ENCODE results near the gene PTPN11. TPM values are rescaled to one million over a fixed set of nuclear protein-coding genes. Genes with fewer than 3 reads are reported as not detected.
"Not testable (repeated sequence)": the region's sequence is repeated elsewhere in the genome, so short reads cannot be mapped to it uniquely, and the experiment has no call there.

PTPN11 gene
- polyA plus RNA-seq, 1 experiment = 46.1 TPM

DNA sequence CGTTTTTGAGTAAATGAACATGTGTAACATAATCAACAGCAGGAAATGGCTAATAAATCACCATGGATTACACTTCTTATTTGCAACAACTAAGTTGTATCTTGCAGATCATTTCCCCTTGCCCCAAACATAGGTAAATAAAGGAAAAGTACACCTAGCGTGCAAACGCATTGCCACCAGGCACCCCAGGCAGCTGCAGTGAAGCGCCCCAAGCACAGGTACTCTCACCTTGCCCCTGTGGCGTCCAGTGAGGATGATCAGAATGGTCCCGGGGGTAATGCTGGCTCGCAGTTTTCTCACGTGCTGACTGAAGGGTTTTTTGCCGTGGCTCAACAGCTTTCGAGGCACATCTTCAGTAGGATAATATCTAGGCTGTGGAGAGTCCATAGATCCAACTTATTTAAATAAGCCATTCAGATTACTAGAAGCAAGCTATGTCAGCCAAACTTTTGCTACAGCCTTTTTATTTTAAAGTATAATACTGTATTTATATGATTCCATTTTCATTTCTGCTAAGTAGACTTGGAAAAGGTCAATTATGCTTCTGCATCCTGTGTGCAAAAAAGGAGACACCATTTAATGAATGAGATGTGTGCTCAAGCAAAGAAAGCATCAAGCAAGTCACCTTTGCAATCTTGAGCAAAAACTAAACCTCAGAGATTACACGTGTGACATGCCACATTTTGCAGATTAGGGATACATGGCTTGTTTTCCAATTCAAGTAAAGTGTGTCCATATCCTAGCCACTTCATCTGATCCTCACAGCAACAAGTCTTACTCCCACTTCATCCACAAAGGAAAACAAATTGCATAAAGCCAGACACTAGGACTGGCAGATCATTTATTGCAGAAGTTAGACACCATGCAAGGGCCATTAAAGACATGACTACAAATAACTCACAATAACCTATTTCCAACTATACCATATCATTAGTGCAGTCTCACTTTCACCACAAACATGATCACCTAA, 11.9 kb upstream of the PTPN11 start:
- TF ChIP-seq, protein P1, sequence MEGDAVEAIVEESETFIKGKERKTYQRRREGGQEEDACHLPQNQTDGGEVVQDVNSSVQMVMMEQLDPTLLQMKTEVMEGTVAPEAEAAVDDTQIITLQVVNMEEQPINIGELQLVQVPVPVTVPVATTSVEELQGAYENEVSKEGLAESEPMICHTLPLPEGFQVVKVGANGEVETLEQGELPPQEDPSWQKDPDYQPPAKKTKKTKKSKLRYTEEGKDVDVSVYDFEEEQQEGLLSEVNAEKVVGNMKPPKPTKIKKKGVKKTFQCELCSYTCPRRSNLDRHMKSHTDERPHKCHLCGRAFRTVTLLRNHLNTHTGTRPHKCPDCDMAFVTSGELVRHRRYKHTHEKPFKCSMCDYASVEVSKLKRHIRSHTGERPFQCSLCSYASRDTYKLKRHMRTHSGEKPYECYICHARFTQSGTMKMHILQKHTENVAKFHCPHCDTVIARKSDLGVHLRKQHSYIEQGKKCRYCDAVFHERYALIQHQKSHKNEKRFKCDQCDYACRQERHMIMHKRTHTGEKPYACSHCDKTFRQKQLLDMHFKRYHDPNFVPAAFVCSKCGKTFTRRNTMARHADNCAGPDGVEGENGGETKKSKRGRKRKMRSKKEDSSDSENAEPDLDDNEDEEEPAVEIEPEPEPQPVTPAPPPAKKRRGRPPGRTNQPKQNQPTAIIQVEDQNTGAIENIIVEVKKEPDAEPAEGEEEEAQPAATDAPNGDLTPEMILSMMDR (IDR thresholded peaks at IDR 0.05; ENCODE audit: insufficient read depth, low read depth, low read length) = no peak
- H3K36me3 ChIP-seq (ENCODE audit: control insufficient read depth, insufficient read depth, low read length) = peaks cover 17% of the 10 kb centered on the region
- POLR2A ChIA-PET = no interaction called here
- CTCF ChIA-PET = interaction anchor here (1.5 to 1.7 kb wide), 2 partner anchors 20 to 209 kb away, joined by 5 read pairs; no protein-coding TSS in a partner anchor
- no peaks in the 10 kb centered on the region for H3K27me3 ChIP-seq (ENCODE audit: control insufficient read depth, insufficient read depth, low read length)
- no peak for DNase-seq (ENCODE audit: low read depth)
- H3K4me3 ChIP-seq (ENCODE audit: low read depth, low read length) = no peak overlapping the region

DNA sequence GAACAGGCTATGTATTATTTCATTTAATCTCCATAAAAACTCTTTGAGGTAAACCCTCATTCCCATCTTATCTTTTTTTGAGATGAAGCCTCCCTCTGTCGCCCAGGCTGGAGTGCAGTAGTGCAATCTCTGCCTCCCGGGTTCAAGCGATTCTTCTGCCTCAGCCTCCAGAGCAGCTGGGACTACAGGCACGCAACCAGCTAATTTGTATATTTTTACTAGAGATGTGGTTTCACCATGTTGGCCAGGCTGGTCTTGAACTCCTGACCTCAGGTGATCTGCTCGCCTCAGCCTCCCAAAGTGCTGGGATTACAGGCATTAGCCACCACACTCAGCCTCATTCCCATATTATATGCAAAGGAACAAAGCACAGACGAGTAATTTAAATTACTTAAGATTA, 11.1 kb upstream of the PTPN11 start:
- not testable (repeated sequence) for DNase-seq (ENCODE audit: low read depth)
- H3K36me3 ChIP-seq (ENCODE audit: control insufficient read depth, insufficient read depth, low read length) = peaks cover 17% of the 10 kb centered on the region

DNA sequence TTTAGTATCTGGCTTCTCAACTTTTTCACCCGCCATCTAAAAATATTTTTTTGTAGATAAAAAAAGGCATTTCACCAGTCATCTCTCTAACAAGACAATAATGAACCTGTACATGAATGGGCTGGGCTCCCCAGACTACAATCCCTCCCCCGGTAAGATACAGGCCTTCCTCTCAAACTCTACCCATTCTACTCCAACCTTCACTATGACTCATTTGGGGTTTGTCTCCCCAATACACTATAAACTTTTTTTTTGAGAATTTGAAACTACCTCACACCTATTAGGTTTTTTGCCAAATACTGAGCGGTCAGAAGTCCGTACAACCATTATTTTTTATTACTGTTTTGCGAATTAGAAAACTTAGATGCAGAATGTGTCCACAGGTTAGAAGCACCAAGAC, 10.1 kb upstream of the PTPN11 start:
- DNase-seq (ENCODE audit: low read depth) = no peak
- CTCF ChIA-PET = no interaction called here
- TF ChIP-seq, protein P1 (IDR thresholded peaks at IDR 0.05; ENCODE audit: insufficient read depth, low read depth, low read length) = no peak
- POLR2A ChIA-PET = no interaction called here
- peaks cover 17% of the 10 kb centered on the region for H3K36me3 ChIP-seq (ENCODE audit: control insufficient read depth, insufficient read depth, low read length)
- H3K27me3 ChIP-seq (ENCODE audit: control insufficient read depth, insufficient read depth, low read length) = no peaks in the 10 kb centered on the region
- peak overlapping the region; percentile 82 for H3K4me3 ChIP-seq (ENCODE audit: low read depth, low read length)

More for the DNA sequence above, 11.1 kb upstream of the PTPN11 start:
- H3K27me3 ChIP-seq (ENCODE audit: control insufficient read depth, insufficient read depth, low read length); CTCF ChIA-PET; POLR2A ChIA-PET; H3K4me3 ChIP-seq (ENCODE audit: low read depth, low read length): not testable (repeated sequence)

DNA sequence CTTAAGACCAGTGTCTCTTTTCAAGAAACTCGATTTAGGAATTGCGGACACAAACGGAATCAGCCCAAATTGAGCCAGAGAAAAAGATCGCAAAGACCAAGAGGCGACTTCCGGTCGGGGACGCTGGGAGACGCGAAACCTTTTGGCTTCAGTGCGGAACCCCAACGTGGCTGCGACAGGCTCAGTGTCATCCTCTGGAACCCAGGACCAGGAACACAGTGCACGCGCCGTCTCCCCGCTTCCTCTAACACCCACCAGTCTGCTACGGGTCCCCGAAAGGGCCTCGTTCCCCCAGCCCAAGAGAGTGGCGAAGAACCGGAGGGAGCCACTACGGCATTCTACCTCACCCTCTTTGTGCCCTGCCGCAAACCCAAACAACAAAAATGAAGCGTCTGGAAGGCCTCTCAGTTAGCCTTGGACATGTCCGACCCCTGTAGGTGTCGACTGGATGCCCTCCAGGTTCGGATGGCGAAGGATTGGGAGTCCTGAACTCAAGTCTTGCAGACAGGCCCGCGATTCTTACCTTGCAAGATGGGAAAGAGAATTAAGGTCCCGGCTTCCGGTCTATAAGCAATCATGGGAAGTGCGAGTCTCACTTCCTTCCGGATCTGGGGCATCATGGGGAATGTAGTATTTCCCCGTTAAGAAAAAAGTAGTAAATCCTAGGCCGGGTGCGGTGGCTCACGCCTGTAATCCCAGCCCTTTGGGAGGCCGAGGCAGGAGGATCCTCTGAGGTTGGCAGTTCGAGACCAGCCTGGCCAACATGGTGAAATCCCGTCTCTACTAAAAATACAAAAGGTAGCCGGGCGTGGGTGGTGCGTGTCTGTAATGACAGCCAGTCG, 9.5 kb upstream of the PTPN11 start, which contains the start of gene RPL6:
Gene RPL6, minus strand, starts transcription at position 542 of the 842 bp plus-strand sequence. CDS start 949 bp downstream, outside the sequence.
- CTCF ChIA-PET = no interaction called here
- peak within 1 kb of the TSS; percentile 82 for H3K4me3 ChIP-seq (ENCODE audit: low read depth, low read length)
- TF ChIP-seq, protein P1 (IDR thresholded peaks at IDR 0.05; ENCODE audit: insufficient read depth, low read depth, low read length) = no peak
- DNase-seq (ENCODE audit: low read depth) = peak; percentile 71
- POLR2A ChIA-PET = no interaction called here
- peaks cover 15% of the 10 kb centered on the region for H3K36me3 ChIP-seq (ENCODE audit: control insufficient read depth, insufficient read depth, low read length)
- no peaks in the 10 kb centered on the region for H3K27me3 ChIP-seq (ENCODE audit: control insufficient read depth, insufficient read depth, low read length)

DNA sequence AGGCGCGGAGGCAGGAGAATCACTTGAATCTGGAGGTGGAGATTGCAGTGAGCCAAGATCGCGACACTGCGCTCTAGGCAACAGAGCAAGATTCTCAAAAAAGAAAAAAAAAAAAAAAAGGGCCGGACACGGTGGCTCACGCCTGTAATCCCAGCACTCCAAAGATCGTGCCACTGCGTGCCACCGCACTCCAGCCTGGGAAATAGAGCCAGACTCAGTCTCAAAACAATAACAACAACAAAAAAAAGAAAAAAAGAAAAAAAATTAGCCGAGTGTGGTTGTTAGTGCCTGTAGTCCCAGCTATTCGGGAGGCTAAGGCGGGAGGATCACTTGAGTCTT, 8.9 kb upstream of the PTPN11 start:
- POLR2A ChIA-PET = no interaction called here
- CTCF ChIA-PET = interaction anchor here (0.6 kb wide), 1 partner anchor 597 kb away, joined by 3 read pairs; no protein-coding TSS in a partner anchor
- DNase-seq (ENCODE audit: low read depth) = no peak

More for the DNA sequence above, 8.9 kb upstream of the PTPN11 start:
- H3K36me3 ChIP-seq (ENCODE audit: control insufficient read depth, insufficient read depth, low read length) = peaks cover 10% of the 10 kb centered on the region
- no peaks in the 10 kb centered on the region for H3K27me3 ChIP-seq (ENCODE audit: control insufficient read depth, insufficient read depth, low read length)
- H3K4me3 ChIP-seq (ENCODE audit: low read depth, low read length) = no peak overlapping the region
- TF ChIP-seq, protein P1 (IDR thresholded peaks at IDR 0.05; ENCODE audit: insufficient read depth, low read depth, low read length) = no peak
